AG10803 (cell line): ENCODE measurements around the gene PLP1.

Experiments used
- DNase-seq: peaks from one replicate; pipeline ENCODE4 v3.0.0; 2010; ENCODE audit warnings: low read depth
- H3K4me3 ChIP-seq: 2 replicates; pipeline ENCODE4 v1.5.1; 2011; ENCODE audit warnings: mild to moderate bottlenecking, low read length, control low read depth
- CTCF ChIP-seq: conservative IDR thresholded peaks from 2 replicates; pipeline ENCODE4 v1.5.1; 2011; ENCODE audit warnings: mild to moderate bottlenecking, low read length, control low read depth, inconsistent platforms

The PLP1 gene

DNA sequence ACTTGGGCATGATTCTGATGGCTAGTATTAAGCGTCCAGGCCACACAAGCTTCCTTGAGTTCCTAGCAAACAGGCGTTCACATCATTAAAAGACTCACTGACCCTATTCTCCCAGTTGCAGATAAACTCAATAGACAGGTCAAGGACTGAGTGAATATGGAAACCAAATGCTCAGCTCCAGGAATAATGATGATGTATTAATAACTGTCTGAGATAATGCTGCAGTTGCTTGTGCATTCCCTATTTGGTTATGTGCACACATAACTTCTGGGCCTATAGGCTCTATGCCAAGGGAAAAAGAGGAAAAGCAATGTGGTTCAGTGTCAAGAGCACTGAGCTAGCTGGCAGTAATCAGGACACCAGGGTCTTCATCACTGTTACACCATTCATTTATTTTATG is 51.9 kb downstream of the PLP1 start:
- no peak for TF ChIP-seq CTCF
- no peak overlapping the region for H3K4me3 ChIP-seq
- no peak for DNase-seq

DNA sequence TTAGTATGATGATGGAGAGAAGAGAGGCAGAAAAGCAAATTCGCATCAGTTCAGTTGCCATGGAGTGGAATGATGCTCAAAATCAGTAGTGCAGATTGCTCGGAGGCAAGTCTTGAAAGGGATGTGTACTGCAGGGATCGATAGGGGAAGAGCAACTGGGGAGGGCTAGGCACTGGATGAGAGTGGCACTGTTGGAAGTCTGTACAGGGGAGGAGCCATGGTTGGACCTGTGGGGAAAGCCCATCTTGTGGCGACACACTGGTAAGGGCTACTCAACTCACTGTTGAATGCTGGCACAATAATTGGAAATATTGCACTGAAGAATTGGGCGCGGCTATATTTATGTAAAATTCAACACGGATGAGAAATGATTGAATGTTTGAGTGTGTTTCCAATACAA is 54.2 kb downstream of the PLP1 start:
- TF ChIP-seq CTCF, result no peak
- H3K4me3 ChIP-seq, result no peak overlapping the region
- DNase-seq, result no peak

DNA sequence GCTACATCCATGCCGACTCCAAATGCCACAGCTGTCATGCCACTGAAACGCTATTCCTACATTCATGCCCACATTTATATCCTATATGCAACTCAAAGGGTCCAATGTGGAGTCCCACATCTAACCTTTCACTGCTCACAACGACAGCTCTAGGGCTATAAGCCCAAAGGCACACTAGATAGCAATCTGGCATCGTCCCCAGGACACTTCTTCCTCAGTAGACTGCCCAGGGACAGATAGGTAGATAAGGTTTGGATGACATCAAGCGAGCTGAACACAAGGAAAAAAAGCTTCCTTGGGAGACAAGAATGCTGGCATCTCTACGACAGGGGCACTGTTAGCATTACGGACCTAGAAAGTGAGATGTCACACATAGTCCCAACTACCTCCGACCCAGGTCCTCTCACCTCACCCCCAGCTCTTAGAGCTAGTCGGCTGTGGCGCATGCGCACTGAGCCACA is 54.7 kb downstream of the PLP1 start:
- no peak for DNase-seq
- TF ChIP-seq CTCF, result no peak
- peak overlapping the region; percentile 61 for H3K4me3 ChIP-seq

DNA sequence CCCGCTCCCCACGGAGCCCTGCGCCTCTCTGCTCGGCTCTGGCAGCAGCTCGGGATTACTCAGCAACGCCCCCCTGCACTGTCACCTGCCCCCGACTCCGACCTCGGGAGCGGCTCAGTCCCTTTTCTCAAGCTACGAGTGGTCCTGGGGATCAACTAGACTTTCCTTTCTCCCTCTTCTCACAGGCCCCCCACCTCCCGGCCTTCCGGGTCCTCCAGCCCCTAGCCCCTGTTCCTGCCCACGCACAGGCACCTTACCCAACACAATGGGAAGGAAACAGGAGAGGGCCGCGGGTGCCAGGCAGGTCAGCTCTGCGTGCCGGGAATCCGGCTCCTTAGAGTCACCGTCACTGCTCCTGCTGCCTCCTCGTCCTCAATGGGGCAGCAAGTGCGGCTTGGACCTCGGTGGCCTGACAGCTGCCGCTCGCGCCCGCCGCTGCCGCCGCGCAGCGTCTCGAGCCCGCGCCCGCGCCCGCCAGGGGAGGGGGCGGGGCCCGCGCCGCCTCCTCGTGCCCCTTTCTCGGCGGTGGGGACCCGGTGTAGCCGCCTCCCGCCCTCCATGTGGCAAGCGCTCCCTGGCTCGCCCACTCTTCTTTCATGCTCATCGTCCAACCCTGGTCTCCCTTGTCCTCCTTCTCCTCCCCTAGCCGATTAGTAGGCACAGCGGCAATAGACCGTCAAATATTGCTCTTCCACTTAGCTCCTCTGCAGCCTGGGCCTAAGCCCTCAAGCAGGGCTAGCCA is 55.3 kb downstream of the PLP1 start, which contains the start of gene RAB9B:
Gene RAB9B, minus strand, starts transcription at position 455 of the 742 bp plus-strand sequence. CDS start 6,473 bp downstream, outside the sequence.
- no peak for DNase-seq
- TF ChIP-seq CTCF, result no peak
- peak within 1 kb of the TSS; percentile 61 for H3K4me3 ChIP-seq

- DNase-seq, result no peak
- no peak overlapping the region for H3K4me3 ChIP-seq
- no peak for TF ChIP-seq CTCF
Observed at GRCh38 chrX:103839404-103839803, 62.8 kb downstream of the PLP1 start.
